Right forelimb (tissue), 1 donor: Measurements from ENCODE around the gene BICRA.
"Not testable (repeated sequence)": the region's sequence is repeated elsewhere in the genome, so short reads cannot be mapped to it uniquely, and the experiment has no call there.

Experiments used
- DNase-seq: peaks from one replicate; pipeline ENCODE4 v3.0.0-alpha.2; 2018

The BICRA gene

GRCh38 chr19:47608969-47609905 is at the start of gene BICRA:
TSS of gene BICRA (plus strand) at chr19:47609134. CDS start at chr19:47673575, 64,441 bp downstream.
- DNase-seq, result peak; percentile 89

GRCh38 chr19:47560999-47561398 is 47.9 kb upstream of the BICRA start:
- DNase-seq, result no peak

GRCh38 chr19:47561440-47562057 is 47.4 kb upstream of the BICRA start:
- DNase-seq, result no peak

- no peak for DNase-seq
Measured at GRCh38 chr19:47564081-47564480, 44.9 kb upstream of the BICRA start.

- DNase-seq, result no peak
Measured at GRCh38 chr19:47569331-47569730, 39.6 kb upstream of the BICRA start.

- no peak for DNase-seq
Measured at GRCh38 chr19:47572635-47573034, 36.3 kb upstream of the BICRA start.

GRCh38 chr19:47573071-47574026 is 35.6 kb upstream of the BICRA start, which contains the start of gene ZNF541:
TSS of gene ZNF541 (minus strand) at chr19:47573148. CDS start at chr19:47555856, 17,292 bp downstream.
- DNase-seq, result peak; percentile 66

- no peak for DNase-seq
Measured at GRCh38 chr19:47580397-47580796, 28.5 kb upstream of the BICRA start.

GRCh38 chr19:47581605-47582319 is 27.2 kb upstream of the BICRA start:
- no peak for DNase-seq

- no peak for DNase-seq
Measured at GRCh38 chr19:47582320-47582909, 26.5 kb upstream of the BICRA start.

- DNase-seq, result not testable (repeated sequence)
Measured at GRCh38 chr19:47583161-47583560, 25.8 kb upstream of the BICRA start.

- DNase-seq, result no peak
Measured at GRCh38 chr19:47587295-47587694, 21.6 kb upstream of the BICRA start.

GRCh38 chr19:47589824-47590223 is 19.1 kb upstream of the BICRA start:
- DNase-seq, result no peak

- DNase-seq, result no peak
Measured at GRCh38 chr19:47593860-47594259, 15.1 kb upstream of the BICRA start.

- no peak for DNase-seq
Measured at GRCh38 chr19:47595944-47596343, 13.0 kb upstream of the BICRA start.

GRCh38 chr19:47598407-47599349 is 10.3 kb upstream of the BICRA start:
- no peak for DNase-seq

- not testable (repeated sequence) for DNase-seq
Measured at GRCh38 chr19:47599671-47600245, 9.2 kb upstream of the BICRA start.

GRCh38 chr19:47600246-47601179 is 8.4 kb upstream of the BICRA start:
- peak; percentile 100 for DNase-seq
